Activated CD8-positive, alpha-beta memory T cell treated with anti-CD3 and anti-CD28 coated beads, Interleukin-2, amount 50 U/mL, for 1 hour (primary cell): ENCODE measurements around the gene AFG1L.
"Not testable (repeated sequence)": the region's sequence is repeated elsewhere in the genome, so short reads cannot be mapped to it uniquely, and the experiment has no call there.

ENCODE experiments used
- DNase-seq: peaks from one replicate; pipeline ENCODE4 v3.0.0-alpha.2; 2020; ENCODE audit errors: extremely low read depth

The AFG1L gene

GRCh38 chr6:108556866-108557493 lies 262.1 kb downstream of the AFG1L start:
- DNase-seq: no peak

- DNase-seq: no peak
These were observed 262.9 kb downstream of the AFG1L start for GRCh38 chr6:108557494-108558371.

- DNase-seq: peak; percentile 91
These were observed 263.7 kb downstream of the AFG1L start for GRCh38 chr6:108558372-108559096.

- DNase-seq: peak; percentile 76
These were observed 264.4 kb downstream of the AFG1L start for GRCh38 chr6:108559097-108559883.

GRCh38 chr6:108559884-108560462 lies 265.1 kb downstream of the AFG1L start:
- DNase-seq: no peak

- DNase-seq: no peak
These were observed 265.8 kb downstream of the AFG1L start, which contains the start of gene FOXO3 for GRCh38 chr6:108560463-108561308. Gene FOXO3, plus strand, starts transcription at chr6:108560917. Its CDS starts 292 bp downstream, at chr6:108561209.

GRCh38 chr6:108561309-108561647 lies 266.4 kb downstream of the AFG1L start:
- DNase-seq: not testable (repeated sequence)

GRCh38 chr6:108561742-108562502 lies 267.1 kb downstream of the AFG1L start:
- DNase-seq: no peak

GRCh38 chr6:108562503-108562993 lies 267.7 kb downstream of the AFG1L start:
- no peak for DNase-seq

- no peak for DNase-seq
These were observed 268.4 kb downstream of the AFG1L start for GRCh38 chr6:108563292-108563691.

- DNase-seq: no peak
These were observed 269.3 kb downstream of the AFG1L start for GRCh38 chr6:108564178-108564577.

- DNase-seq: no peak
These were observed 270.4 kb downstream of the AFG1L start for GRCh38 chr6:108565091-108565766.

GRCh38 chr6:108565893-108566292 lies 271.0 kb downstream of the AFG1L start:
- DNase-seq: no peak

- DNase-seq: no peak
These were observed 271.6 kb downstream of the AFG1L start for GRCh38 chr6:108566406-108566805.

- no peak for DNase-seq
These were observed 273.2 kb downstream of the AFG1L start for GRCh38 chr6:108568101-108568500.

GRCh38 chr6:108568551-108569305 lies 273.9 kb downstream of the AFG1L start:
- DNase-seq: no peak

GRCh38 chr6:108570517-108570916 lies 275.7 kb downstream of the AFG1L start:
- no peak for DNase-seq
